ENCODE measurements around the gene ZBTB33.

Gene ZBTB33

DNA sequence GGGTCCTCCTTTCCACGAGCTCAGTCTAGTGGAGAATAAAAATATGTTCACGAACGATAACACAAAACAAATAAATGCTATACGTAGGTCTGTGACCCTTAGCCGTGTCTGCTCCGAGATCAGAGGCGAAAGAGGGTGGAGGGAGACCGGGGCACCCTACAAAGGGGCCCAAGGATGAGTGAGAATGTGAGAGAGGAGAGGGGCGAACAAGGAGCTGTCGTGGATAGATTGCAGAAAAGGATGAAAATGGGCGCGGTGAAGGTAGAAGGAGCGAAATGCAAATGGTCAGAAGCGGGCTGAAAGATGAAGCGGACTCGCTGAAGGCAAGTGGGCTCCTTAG lies 6.2 kb upstream of the ZBTB33 start:
- DNase-seq (ENCODE audit: low spot score), result no peak
- peak overlapping the region; percentile 73 for H3K4me3 ChIP-seq
- TF ChIP-seq, protein P1, sequence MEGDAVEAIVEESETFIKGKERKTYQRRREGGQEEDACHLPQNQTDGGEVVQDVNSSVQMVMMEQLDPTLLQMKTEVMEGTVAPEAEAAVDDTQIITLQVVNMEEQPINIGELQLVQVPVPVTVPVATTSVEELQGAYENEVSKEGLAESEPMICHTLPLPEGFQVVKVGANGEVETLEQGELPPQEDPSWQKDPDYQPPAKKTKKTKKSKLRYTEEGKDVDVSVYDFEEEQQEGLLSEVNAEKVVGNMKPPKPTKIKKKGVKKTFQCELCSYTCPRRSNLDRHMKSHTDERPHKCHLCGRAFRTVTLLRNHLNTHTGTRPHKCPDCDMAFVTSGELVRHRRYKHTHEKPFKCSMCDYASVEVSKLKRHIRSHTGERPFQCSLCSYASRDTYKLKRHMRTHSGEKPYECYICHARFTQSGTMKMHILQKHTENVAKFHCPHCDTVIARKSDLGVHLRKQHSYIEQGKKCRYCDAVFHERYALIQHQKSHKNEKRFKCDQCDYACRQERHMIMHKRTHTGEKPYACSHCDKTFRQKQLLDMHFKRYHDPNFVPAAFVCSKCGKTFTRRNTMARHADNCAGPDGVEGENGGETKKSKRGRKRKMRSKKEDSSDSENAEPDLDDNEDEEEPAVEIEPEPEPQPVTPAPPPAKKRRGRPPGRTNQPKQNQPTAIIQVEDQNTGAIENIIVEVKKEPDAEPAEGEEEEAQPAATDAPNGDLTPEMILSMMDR (IDR thresholded peaks at IDR 0.05), result no peak
- H3K27ac ChIP-seq, result peak overlapping the region; percentile 57 to 90

DNA sequence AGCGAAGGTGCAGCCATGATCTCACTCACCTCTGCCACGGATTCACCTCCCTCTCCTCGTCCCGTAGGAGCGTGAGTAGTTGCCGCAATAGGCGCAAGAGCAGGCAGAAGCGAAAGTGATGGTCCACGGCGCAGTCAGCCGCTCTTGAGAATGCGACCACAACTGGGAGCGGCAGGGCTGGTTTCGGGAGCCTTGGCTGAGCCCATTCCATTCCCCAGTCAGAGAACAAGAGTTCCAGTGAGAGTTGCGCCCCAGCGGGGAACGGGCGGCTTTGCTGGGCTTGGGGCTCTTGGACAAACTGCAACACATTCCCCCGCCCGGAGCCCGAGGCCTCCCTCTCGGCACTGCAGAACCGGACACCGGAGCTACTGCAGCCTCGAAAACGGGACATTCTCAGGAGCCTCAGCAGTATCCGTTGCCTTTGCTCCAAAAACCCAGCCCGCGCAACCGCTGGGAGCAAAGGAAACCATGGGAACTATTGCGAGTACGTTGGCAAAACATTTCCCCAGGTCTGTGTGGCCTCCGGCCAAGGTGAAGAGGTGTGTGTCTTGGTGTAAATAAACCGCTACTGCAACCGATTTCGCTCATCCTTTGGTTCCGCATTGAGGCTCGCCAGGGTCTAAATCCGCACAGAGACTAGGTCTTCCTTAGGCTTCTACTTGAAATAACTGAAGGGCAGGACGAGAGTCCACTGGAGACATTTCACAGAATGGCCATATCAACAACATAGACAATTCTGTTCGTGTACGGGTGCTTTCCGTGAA lies 5.7 kb upstream of the ZBTB33 start:
- DNase-seq (ENCODE audit: low spot score), result peak; percentile 86
- peak overlapping the region; percentile 57 to 90 for H3K27ac ChIP-seq

DNA sequence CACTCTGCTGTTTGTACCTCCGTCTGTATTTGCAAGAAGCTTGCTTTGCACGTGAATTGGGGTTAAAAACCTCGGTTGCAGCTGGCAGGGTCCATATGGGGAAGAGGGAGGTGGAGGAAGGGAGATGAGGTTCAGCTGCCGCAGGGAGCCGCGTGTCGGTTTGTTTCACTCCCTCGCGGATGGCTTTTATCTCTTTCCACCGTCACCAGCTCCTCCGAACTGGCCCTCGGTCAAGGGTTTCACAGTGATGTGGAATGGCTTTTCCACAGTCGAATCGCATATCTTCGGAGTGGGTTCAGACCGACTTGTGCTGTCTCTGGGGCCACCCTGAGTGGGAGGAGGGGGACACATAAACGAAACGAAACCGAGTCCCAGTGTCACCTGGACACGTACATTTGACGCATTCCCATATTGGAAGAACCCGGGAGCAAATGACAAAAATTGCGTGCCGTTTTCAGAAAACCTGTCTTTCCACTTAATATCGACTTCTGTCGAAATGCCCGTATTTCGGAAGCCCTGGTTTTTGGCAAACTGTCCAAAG lies 929 bp downstream of the ZBTB33 start:
- Histone ChIP-seq H3K4me3 (peak overlapping the region; percentile 75), H3K27ac (peak overlapping the region; percentile 40 to 86)
- TF ChIP-seq, protein P1 (IDR thresholded peaks at IDR 0.05), result no peak
- DNase-seq (ENCODE audit: low spot score), result no peak

More for the DNA sequence above, 5.7 kb upstream of the ZBTB33 start:
- H3K4me3 ChIP-seq, result peak overlapping the region; percentile 73
- TF ChIP-seq, protein P1 (IDR thresholded peaks at IDR 0.05), result no peak

DNA sequence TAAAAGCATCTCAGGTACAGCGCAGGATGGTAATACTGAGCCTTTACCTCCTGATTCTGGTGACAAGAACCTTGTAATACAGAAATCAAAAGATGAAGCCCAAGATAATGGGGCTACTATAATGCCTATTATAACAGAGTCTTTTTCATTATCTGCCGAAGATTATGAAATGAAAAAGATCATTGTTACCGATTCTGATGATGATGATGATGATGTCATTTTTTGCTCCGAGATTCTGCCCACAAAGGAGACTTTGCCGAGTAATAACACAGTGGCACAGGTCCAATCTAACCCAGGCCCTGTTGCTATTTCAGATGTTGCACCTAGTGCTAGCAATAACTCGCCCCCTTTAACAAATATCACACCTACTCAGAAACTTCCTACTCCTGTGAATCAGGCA lies 3.2 kb downstream of the ZBTB33 start:
- no peak for DNase-seq (ENCODE audit: low spot score)
- TF ChIP-seq, protein P1 (IDR thresholded peaks at IDR 0.05), result no peak
- no peak overlapping the region for H3K27ac ChIP-seq
- H3K4me3 ChIP-seq, result no peak overlapping the region

DNA sequence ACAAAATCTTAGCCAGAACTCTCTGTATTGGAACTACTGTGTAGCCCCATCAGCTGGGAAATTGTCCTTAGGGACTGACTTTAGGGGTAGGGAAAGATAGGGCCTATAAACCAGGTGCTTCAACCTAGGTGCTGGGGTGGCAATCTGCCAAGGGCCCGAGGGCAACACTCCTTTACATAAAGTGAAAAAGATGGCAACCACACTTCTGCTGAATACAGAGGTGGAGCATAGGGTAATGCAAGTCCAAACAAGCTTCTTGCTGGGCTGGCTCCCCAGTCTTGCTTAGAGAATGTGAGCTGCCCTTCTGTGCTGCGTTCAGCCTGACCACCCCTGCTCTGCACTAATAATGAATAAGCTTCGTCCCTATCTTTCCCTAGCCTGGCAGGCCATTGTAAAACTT lies 9.8 kb downstream of the ZBTB33 start:
- Histone ChIP-seq H3K4me3 (no peak overlapping the region), H3K27ac (no peak overlapping the region)
- TF ChIP-seq, protein P1 (IDR thresholded peaks at IDR 0.05), result no peak
- DNase-seq (ENCODE audit: low spot score), result no peak

DNA sequence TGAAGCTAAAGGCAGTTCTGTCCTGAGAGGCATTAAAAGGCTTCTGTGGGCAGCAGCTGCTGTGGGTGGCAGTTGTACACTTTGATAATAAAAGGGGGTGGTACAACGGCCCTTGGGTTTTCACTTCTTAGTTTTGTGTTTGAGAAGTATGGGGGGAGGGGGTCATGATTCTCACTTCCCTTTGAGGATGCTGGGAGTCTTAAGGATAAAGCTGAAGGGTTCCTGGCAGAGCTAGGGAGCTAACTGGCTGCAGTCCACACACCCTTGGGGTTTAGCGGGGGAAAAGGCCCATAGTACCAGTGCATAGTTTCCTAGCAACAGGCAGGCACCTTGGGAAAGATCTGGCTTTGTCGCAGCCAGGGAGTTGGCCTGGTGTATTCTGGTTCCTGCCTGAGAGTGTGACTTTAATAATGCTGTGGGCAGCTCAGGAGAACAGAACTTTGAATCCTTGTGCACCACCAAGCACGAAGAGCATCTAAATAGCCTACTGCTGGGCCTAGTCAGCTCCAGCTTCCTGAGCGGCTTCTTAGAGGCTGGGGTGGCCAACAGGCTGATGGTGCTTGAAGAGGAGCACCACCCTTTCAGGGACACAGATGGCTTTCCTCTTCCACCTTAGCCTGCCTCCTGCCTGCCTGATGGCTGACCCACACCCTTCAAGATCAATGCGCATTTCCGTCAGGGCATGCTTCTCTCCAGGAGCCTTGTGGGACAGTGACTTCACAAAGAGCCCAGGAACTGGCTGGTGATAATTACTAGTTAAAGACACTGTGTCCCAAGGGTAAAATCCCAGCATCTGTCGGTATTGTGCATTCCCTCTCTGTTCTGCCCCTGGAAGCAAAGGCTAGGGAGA lies 12.5 kb downstream of the ZBTB33 start:
- TF ChIP-seq, protein P1 (IDR thresholded peaks at IDR 0.05), result no peak
- H3K27ac ChIP-seq, result no peak overlapping the region

More for the DNA sequence above, 12.5 kb downstream of the ZBTB33 start:
- H3K4me3 ChIP-seq, result no peak overlapping the region
- no peak for DNase-seq (ENCODE audit: low spot score)

All from coronary artery (tissue), 2 donors.